Panc1 (cell line): ENCODE results near the gene KIAA1671. TPM values are rescaled to one million over a fixed set of nuclear protein-coding genes. Genes with fewer than 3 reads are reported as not detected.

Experiments used
- ATAC-seq: fragments of 200-7000 bp; cut with Tn5 transposase; 2 replicates; pipeline ENCODE4 v1.9.1; 2020; ENCODE audit warnings: mild to moderate bottlenecking, moderate library complexity
- BruUV-seq: library from RNA; stranded (reverse); fragments of 400-500 nt; replicated peaks from 2 replicates; lab custom pipeline; 2021; lab: Mats Ljungman, UMichigan
- CTCF ChIA-PET: fragments of 300-600 bp; sonication (Branson Sonifier 250); formaldehyde crosslinking; loops from one replicate; lab custom pipeline; 2022; ENCODE audit warnings: antibody characterized with exemption; lab: Charles Lee
- POLR2A ChIA-PET: fragments of 300-600 bp; sonication (Branson Sonifier 250); formaldehyde crosslinking; loops from one replicate; lab custom pipeline; 2022; ENCODE audit warnings: antibody characterized with exemption; lab: Charles Lee
- DNase-seq: peaks from one replicate; pipeline ENCODE4 v3.0.0-alpha.2; 2010; ENCODE audit warnings: low read depth, low spot score
- H3K27ac ChIP-seq: 2 replicates; pipeline ENCODE4 v1.5.1; 2011; ENCODE audit warnings: mild to moderate bottlenecking, low read length, inconsistent platforms
- H3K27me3 ChIP-seq: fragments of 200-500 bp; sonication (Bioruptor generic); 2 replicates; pipeline ENCODE4 v1.6.0; 2014; ENCODE audit warnings: low read length, inconsistent platforms; ENCODE audit not compliant: control insufficient read depth, insufficient read depth
- H3K36me3 ChIP-seq: fragments of 200-500 bp; sonication (Bioruptor generic); 2 replicates; pipeline ENCODE4 v1.5.1; 2014; ENCODE audit warnings: inconsistent platforms, mild to moderate bottlenecking, low read length, moderate library complexity; ENCODE audit not compliant: control insufficient read depth, insufficient read depth
- H3K4me1 ChIP-seq: 2 replicates; pipeline ENCODE4 v1.5.1; 2011; ENCODE audit warnings: inconsistent platforms, mild to moderate bottlenecking, low read length, moderate library complexity; ENCODE audit not compliant: control insufficient read depth, insufficient read depth
- H3K4me3 ChIP-seq, 2 experiments: 2 replicates each; pipeline ENCODE4 v1.5.1; 2011 to 2012; ENCODE audit warnings: low read depth in 2 of 2, low read length in 2 of 2, mild to moderate bottlenecking in 2 of 2, inconsistent platforms in 1 of 2, moderate library complexity in 1 of 2
- H3K9me3 ChIP-seq: fragments of 200-500 bp; sonication (Bioruptor generic); 2 replicates; pipeline ENCODE4 v1.5.1; 2014; ENCODE audit warnings: low read depth, mild to moderate bottlenecking, inconsistent platforms, low read length, moderate library complexity; ENCODE audit not compliant: control insufficient read depth, insufficient read depth
- POLR2AphosphoS5 ChIP-seq: IDR thresholded peaks from 2 replicates; pipeline ENCODE4 v1.6.1; 2012; ENCODE audit warnings: mild to moderate bottlenecking, low read depth, low read length, moderate library complexity
- REST ChIP-seq, 2 experiments: IDR thresholded peaks; 2 replicates each; pipeline ENCODE4 v1.6.1; 2011 to 2012; ENCODE audit warnings: low read depth in 2 of 2, control low read depth in 1 of 2, low read length in 1 of 2, mild to moderate bottlenecking in 1 of 2, moderate library complexity in 1 of 2; ENCODE audit not compliant: insufficient read depth in 1 of 2
- SIN3A ChIP-seq: IDR thresholded peaks from 2 replicates; pipeline ENCODE4 v1.6.1; 2012; ENCODE audit warnings: low read depth, mild to moderate bottlenecking, low read length, moderate library complexity, borderline replicate concordance; ENCODE audit not compliant: insufficient read depth
- TCF7L2 ChIP-seq: IDR thresholded peaks from 2 replicates; pipeline ENCODE4 v1.6.1; 2011; ENCODE audit warnings: mild to moderate bottlenecking, low read depth, low read length, inconsistent platforms
- in situ Hi-C: cut with HindIII; loops from 2 replicates; pipeline ENCODE4 v1.10.0; 2016; ENCODE audit warnings: low sequenced_read_pairs, low pct_unique_long_range_greater_than_20kb
- intact Hi-C: fragments of 100-400 bp; cut with micrococcal nuclease; formaldehyde crosslinking; loops from one replicate; pipeline ENCODE4 v1.10.0; 2022; ENCODE audit not compliant: unreplicated experiment
- total RNA-seq: library from RNA; stranded (reverse); gene quantifications from one replicate; pipeline ENCODE4 v1.2.1, GENCODE V29; 2021; ENCODE audit not compliant: unreplicated experiment
- TF ChIP-seq, protein P1 (sequence below): fragments of 450-650 bp; IDR thresholded peaks from 2 replicates; pipeline ENCODE4 v1.5.1; 2017; ENCODE audit warnings: mild to moderate bottlenecking

Gene KIAA1671
- total RNA-seq, 1 experiment from 2014 or later = 48.1 TPM

GRCh38 chr22:25182131-25183110 is 229.9 kb downstream of the KIAA1671 start:
- Histone ChIP-seq H3K9me3 (no peaks in the 10 kb centered on the region), H3K27me3 (no peaks in the 10 kb centered on the region), H3K4me1 (no peaks in the 10 kb centered on the region), H3K27ac (no peak overlapping the region), H3K4me3 (no peak overlapping the region), H3K36me3 (no peaks in the 10 kb centered on the region; the same call in 1 of the 2 replicates)
- intact Hi-C loops = no loop called here
- DNase-seq (no peak), ATAC-seq (no peak)
- TF ChIP-seq POLR2AphosphoS5 (no peak), REST (IDR thresholded peaks at IDR 0.05; ENCODE audit: insufficient read depth in 1 of 2, low read depth in 2 of 2, low read length in 1 of 2) (no peak), SIN3A (no peak), TCF7L2 (no peak)
- TF ChIP-seq, protein P1, sequence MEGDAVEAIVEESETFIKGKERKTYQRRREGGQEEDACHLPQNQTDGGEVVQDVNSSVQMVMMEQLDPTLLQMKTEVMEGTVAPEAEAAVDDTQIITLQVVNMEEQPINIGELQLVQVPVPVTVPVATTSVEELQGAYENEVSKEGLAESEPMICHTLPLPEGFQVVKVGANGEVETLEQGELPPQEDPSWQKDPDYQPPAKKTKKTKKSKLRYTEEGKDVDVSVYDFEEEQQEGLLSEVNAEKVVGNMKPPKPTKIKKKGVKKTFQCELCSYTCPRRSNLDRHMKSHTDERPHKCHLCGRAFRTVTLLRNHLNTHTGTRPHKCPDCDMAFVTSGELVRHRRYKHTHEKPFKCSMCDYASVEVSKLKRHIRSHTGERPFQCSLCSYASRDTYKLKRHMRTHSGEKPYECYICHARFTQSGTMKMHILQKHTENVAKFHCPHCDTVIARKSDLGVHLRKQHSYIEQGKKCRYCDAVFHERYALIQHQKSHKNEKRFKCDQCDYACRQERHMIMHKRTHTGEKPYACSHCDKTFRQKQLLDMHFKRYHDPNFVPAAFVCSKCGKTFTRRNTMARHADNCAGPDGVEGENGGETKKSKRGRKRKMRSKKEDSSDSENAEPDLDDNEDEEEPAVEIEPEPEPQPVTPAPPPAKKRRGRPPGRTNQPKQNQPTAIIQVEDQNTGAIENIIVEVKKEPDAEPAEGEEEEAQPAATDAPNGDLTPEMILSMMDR = no peak
- in situ Hi-C loops = no loop called here
- no TSS peak for BruUV-seq
- POLR2A ChIA-PET = no interaction called here
- CTCF ChIA-PET = no interaction called here

DNA sequence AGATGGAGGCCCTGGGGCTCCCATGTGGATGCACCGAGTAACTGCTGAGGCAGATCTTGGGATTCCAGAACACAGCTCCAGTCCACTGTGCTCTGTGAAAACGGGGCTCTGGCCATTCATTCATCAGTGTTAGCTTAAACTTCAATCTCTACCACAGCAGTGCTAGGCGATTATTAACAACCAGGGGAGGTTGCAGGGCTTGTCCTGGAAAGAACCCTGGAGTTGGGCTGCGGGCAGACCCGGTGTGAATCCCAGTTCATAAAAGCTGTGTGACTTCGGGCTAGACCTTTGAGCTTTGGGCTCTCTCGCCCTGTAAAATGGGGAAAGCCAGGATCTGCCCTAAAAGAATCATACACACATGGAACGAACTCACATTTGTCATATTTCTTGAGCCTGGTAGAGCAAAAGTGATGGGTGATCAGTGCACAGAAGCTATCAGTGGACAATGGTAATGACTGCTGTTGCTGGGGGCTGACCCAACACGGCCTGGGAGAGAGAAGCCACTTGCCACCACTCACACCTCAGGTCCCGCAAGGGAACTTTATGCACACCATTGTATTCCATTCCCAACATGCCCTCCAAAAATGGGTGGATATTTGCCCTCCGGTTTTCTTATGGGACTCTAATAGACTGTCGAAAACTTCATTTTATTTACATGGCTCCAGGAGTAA is 231.6 kb downstream of the KIAA1671 start:
- Histone ChIP-seq H3K4me1 (no peaks in the 10 kb centered on the region), H3K36me3 (no peaks in the 10 kb centered on the region; the same call in 1 of the 2 replicates), H3K9me3 (no peaks in the 10 kb centered on the region), H3K27me3 (no peaks in the 10 kb centered on the region), H3K4me3 (no peak overlapping the region), H3K27ac (no peak overlapping the region)
- ATAC-seq (no peak), DNase-seq (no peak)
- no peak for TF ChIP-seq TCF7L2
- TF ChIP-seq REST (IDR thresholded peaks at IDR 0.05; ENCODE audit: insufficient read depth in 1 of 2, low read depth in 2 of 2, low read length in 1 of 2) = no peak
- TF ChIP-seq POLR2AphosphoS5 = no peak
- TF ChIP-seq, protein P1 = no peak
- TF ChIP-seq SIN3A = no peak
- ChIA-PET POLR2A (no interaction called here), CTCF (no interaction called here)
- in situ Hi-C loops = no loop called here
- intact Hi-C loops = no loop called here
- BruUV-seq = no TSS peak
